Measurements from ENCODE around the gene CEP85.
"Not testable (repeated sequence)": the region's sequence is repeated elsewhere in the genome, so short reads cannot be mapped to it uniquely, and the experiment has no call there.

The CEP85 gene

DNA sequence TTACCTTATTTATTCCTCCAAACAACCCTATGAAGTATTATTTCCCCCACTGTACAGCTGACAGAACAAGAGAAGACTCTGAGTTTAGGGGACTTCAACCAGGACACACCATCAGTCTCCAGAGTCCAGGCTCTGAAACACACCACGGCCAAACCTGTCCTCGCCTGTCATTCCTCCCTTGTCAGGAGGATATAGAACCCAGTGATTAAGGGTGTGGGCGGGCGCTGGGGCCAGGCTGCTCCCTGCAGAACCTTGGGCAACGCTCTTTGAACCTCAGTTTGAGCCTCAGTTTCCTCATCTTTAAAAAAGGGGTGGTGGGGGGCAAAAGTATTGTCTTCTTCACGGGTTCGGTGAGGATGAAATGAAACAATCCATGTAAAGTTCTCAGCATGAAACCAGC, 9.4 kb upstream of the CEP85 start:
- no peak for DNase-seq

DNA sequence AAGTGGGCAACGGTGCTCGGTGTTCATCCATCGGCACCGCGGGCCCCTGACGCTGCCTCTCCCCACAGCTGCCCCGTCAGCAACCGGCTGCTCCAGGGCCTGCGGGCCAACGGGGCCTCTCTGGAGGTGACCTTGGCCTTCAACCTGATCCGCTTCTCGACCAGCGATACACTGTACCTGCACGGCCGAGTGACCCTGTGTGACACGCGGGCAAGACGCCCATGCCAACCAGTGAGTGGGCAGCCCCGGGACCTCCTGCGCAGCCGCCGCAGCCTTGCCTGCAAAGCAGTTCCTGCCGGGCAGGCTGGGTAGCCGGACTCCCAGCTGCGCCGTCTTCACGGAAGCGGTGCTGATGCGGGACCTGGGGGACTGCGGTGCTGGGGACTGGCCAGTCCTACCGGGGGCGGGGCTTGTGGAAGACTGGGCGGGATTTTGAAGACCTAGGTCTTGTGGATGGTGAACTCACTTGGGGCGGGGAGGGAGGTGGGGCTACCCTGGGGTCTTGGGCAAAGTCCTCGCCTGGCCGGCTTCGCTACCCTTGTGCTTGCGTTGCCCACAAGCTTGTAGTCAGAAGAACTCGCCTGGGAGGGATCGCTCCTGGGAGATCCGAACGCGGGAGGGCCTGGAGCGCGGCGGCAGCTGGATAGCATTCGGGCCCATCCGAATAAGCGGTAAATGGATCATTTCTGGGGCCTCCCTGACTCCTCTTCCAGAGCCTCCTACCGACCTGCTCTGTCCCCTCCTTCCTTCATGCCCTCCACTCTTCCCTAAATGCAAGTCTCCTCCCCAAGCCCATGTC, 8.8 kb upstream of the CEP85 start:
- peak in 1 of 2 donors; percentile 35 for DNase-seq

DNA sequence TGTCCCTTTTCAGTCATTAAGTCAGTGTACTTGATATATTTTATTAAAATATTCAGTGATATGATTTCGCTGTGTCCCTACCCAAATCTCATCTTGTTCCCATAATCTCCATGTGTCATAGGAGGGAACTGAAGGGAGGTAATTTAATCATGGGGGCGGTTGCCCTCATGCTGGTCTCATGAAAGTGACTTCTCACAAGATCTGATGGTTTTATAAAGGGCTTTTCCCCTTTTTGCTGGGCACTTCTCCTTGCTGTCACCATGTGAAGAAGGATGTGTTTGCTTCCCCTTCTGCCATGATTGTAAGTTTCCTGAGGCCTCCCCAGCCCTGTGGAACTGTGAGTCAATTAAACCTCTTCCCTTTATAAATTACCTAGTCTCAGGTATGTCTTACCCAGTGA, 3.3 kb upstream of the CEP85 start:
- DNase-seq, result not testable (repeated sequence)

DNA sequence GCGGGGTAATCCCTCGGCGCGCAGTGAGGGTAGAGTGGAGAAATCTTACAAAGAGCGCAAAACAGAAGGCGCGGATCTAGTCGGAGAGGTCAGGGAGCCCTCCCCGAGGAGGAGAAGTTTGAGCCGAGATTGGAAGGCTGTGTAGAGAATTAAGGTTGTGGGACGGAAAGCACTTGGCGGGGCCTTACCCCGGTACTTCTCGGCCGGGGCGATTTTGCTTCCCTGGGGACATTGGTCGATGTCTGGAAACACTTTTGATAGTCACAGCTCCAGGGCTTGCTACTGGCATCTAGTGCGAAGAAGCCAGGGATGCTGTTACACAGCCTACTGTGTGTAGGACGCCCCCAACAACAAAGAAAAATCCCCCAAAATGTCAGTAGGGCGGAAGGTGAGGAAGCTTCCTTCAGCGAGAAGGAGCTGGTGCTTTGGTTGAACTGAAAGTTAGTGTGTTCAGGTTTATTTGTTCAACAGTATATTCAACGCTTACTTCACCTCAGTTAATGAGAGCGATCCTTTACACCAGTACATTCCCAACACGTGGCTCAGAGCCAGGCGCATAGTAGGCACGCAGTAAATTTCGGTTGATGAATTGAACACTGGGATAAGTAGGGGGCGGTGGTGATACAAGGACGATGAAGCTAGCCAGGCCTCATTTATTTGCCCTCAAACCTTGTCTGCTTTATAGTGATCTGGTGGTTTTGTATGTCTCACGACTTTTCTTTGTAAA, 807 bp downstream of the CEP85 start:
- no peak for DNase-seq

DNA sequence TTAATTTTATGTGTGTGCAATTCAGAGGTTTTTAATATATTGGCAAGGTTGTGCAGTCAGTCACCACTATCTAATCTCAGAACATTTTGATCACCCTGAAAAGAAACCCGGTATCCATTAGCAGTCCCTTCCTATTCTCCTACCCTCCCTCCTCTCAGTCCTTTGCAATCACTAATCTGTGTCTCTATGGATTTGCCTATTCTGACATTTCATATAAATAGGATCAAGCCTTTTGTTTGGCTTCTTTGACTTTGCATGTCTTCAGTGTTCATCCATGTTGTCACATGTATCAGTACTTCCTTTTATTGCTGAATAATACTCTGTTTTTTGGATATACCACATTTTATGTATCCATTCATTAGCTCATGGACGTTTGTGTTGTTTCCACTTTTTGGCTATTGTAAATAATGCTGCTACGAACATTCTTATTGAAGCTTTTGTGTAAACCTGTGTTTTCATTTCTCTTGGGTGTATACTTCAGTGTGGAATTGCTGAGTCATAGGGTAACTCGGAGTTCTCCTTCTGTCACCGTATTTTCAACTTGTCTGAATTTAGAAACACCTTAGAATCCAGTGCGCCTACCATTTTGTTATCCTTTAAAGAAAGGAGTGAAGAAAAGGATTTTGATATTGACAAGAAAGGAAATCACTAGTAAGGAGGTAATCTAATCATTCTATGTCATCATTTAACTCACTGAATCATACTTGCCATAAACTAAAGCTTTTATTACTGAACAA, 3.4 kb downstream of the CEP85 start:
- DNase-seq, result no peak

DNA sequence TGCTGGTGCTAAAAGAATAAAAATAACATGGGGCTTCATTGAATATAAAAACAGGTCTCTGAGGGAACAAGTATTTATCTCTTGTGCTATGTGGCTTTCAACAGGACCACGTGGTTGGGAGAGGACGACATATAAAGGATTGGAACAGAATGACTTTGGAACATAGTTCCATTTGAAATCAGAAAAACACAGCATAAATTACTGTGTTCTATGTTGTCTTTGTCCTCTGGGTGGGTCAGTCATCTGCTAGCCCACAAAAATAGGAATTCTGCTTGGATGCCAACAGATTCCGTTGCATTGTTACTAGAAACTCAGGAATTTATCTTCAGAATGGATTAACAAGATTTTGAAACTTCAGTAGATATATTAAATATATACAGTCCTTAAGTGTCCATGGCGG, 5.9 kb downstream of the CEP85 start:
- DNase-seq, result peak in 1 of 2 donors; percentile 73

DNA sequence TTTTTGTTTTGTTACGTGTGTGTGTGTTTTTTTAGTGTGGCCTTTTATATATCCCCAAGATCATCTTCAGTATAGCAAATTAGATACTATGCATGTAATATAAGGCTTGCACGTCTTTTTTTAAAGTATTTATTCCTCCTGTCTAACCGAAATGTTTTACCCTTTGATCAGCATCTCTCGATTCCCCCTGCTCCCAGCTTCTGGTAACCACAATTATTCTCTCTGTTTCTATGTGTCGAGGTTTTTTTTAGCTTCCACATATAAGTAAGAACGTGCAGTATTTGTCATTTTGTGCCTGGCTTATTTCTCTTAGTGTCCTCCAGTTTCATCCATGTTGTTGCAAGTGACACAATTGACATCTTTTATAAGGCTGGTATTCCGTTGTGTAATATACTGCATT, 18.7 kb downstream of the CEP85 start:
- no peak for DNase-seq

DNA sequence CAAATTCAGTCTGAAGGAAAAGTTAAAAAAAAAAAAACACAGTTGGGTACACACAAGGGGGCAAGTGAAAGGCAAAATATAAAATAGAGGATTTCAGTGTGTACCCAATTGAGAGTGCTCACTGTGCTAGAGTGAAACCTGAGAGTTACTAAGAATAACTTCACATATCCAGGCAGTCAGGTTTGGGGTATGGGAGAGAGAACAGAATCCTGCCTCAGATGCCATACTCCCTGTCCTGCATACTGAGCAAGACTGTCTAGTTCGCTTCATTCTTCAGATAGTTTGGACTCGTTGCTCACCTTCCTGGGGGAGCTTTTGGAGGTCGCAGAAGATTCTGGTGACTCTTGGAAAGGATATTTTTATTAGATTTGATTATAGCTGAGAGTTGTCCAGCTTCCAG, 20.4 kb downstream of the CEP85 start:
- DNase-seq, result no peak

DNA sequence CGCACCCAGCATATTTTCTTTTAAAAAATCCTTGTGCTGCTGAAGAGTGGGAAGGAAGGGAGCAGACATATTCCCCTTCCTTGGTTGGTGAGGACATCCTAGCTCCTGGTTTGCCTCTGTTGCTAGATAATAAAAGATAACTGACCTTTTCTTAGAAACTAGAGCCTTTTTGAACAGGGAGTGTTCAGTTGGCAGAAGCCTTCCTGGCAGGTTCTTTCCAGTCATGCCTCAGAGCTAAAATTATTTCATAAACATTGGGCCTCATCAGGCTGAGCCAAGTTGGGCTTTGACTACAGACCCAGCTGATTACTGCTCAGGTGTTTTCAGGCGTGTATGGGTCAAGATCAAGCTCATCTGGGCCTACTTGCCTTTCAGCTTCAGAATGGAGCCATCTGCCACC, 23.2 kb downstream of the CEP85 start:
- no peak for DNase-seq

DNA sequence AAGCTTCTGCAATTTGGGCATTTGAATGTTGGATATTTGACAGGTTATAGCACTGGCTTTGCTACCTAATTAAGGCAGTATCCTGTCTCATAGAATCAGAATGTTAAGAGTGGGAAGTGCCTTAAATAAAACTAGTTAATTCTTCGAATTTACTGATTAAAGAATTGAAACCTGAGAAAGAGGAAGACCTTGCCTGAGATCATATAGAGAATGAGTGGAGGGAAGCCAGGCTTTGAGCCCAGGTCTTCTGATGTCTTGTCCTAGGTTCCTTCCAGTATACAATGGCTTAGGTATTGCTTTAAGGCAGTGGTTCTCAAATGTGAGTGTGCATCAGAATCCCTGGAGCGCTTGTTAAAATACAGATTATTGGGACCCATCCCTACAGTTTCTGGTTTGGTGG, 25.0 kb downstream of the CEP85 start:
- DNase-seq, result no peak

DNA sequence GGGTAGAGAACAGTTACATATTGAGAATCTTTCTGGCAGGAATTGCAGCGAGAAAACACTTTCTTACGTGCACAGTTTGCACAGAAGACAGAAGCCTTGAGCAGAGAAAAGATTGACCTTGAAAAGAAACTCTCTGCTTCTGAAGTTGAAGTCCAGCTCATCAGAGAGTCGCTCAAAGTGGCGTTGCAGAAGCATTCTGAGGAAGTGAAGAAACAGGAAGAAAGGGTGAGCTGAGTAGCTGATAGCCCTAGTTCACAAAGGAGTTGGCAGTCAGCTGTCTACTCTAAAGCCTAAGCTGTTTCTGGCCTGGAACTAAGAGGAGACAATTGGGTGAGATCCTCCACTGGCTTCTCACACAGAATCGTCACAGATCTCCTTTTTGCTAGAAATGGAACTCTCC, 25.6 kb downstream of the CEP85 start:
- DNase-seq, result peak in 1 of 2 donors; percentile 26

DNA sequence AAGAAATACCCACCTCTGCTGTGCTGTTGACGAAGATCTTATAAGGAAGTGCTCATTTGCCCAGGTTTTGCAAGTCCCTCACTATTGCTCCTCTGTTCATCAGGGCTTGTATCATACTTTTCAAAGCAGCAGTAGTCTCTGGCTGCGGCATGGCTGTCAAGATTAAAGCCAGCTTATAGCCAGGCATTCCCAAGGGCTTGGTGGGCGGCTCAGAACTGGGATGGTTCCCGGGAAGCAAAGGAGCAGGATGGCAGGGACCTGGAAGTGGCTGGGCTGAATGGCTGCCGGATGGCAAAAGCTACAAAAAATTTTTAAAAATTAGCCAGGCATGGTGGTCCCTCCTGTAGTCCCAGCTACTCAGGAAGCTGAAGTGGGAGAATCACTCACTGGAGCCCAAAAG, 29.2 kb downstream of the CEP85 start:
- DNase-seq, result no peak

DNA sequence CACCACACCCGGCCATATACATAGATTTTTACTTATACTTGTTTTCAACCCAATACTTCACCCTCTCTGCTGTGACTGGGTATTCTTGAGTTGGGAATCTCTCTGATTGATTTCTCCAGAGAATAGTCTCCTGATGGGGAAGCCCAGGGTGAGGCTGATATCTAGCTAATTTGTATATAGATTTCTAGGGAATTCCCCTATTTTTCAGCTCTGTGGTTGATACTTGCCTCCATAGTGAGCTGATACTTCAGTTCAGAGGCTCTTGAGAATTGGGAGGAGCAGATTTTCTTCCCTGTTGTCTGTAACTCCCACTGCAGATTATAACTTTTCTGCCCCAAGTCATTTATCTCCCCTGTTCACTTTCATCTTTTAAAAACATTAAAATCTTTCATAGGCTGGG, 31.4 kb downstream of the CEP85 start:
- no peak for DNase-seq

DNA sequence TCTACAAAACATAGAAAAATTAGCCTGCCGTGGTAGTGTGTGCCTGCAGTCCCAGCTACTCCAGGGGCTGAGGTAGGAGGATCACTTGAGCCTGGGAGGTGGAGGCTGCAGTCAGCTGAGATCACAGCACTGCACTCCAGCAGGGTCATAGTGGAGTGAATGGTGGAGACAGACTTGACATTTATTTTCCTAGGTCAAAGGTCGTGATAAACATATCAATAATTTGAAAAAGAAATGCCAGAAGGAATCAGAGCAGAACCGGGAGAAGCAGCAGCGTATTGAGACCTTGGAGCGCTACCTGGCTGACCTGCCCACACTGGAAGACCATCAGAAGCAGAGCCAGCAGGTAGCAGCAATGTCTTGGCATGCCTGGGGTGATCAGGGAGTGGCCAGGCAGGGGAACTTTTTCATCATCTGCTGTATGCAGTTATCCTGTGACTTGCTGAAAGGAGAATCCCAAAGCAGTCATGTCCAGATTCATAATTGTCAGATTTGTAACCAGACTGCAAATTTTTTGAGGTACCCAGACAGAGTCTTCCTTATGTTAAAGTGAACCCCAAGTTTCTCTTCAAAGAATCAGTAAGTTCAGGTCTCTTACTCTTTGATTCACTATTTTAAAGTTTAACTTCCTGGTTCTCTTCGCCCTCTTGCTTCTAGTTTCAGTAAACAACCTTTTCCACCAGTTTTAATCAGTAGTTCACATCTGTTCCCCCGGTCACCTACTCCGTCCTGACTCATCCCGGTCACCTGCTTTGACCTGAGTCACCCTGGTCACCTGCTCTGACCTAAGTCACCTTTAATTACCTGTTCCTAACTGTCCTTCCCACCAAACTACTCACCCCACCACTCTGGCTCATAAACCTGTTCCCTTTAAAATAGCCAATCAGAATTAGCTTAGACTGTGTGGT, 34.5 kb downstream of the CEP85 start:
- no peak for DNase-seq

DNA sequence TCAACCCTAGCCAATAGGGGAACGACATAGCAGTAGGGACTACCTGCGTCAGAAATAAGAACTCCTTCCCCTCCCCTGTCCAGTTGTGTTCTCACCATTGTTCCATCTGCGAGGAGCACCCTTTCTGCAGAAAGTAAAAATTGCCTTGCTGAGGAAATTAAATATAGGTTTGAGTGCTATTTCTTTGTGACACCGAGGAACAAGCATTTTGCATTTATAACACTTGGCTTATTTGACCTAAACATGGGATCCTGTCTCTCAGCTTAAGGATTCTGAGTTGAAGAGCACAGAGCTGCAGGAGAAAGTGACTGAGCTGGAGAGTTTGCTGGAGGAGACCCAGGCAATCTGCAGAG, 35.2 kb downstream of the CEP85 start:
- DNase-seq, result no peak

DNA sequence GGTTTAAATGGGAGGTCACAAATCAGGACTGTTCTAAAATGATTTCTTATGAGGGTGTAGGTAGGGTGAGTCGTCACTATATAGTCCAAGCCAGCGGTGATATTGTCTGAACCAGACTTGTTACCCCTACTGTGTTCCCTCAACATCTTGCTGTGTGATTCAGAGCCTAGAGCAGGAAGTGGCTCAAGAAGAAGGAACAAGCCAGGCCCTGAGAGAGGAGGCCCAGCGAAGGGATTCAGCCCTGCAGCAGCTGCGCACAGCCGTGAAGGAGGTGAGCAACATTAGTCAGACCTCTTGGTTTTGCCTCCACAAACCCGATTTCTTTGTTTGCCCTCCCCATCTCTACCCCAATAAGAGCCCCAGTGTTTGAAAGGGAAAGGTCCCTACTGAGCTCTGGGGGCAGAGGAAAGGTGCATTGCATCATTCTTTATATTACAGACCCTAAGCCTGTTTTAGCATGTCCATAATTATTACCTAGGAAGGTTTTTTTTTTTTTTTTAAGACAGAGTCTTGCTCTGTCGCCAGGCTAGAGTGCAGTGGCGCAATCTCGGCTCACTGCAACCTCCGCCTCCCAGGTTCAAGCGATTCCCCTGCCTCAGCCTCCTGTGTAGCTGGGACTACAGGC, 40.9 kb downstream of the CEP85 start:
- no peak for DNase-seq

DNA sequence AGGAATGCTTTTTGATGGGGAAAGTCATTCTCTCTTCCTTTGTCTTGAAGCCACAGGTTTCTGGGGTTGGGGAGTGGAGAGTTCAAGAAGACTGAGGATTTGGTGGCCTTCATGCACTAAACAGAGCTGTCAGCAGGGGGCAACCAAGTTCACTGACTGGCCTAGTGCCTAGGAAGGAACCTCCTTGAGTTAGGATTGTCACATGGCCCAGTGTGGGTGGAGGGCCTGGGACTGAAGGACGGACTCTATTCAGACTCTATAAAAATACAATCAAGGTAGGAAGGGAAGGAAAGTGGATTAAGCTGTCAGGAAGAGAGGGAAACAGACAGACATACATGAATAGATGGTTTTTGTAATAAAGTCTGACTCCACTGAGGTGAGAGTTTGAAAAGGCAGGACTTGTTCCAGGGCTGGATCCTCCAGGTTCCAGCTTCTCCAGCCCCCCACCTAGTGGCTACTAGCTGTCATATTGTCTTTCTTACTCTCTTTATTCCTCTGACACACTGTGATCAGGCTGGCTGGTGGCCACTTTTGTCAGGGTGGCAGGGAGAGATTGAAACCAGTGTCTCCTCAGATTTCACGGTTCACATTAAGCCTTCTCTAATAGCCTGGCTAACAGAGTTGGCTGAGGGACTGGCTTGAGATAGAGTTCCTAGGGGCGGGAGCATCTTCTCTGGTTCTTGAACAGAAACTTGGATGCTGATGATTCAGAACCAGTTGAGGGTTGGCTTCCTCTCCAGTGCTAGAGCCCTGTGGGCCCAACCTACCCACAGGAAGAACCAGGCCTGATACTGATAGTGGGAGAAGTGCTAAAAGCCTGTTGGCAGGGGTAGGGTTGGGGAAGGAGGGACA, 41.8 kb downstream of the CEP85 start:
- DNase-seq, result peak; percentile 68 to 72

DNA sequence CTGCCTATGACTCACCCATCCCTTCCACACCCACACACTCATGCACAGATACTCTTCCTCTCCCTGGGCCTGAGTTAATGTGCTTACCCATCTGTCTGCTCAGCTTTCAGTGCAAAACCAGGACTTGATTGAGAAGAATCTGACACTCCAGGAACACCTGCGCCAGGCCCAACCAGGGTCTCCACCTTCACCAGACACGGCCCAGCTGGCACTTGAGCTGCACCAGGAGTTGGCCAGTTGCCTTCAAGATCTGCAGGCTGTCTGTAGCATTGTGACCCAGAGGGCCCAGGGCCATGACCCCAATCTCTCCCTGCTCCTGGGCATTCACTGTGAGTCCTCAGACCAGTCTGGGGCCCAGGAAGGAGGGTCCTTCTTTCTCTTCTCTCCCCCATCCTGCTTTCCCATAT, 42.4 kb downstream of the CEP85 start:
- DNase-seq, result no peak

DNA sequence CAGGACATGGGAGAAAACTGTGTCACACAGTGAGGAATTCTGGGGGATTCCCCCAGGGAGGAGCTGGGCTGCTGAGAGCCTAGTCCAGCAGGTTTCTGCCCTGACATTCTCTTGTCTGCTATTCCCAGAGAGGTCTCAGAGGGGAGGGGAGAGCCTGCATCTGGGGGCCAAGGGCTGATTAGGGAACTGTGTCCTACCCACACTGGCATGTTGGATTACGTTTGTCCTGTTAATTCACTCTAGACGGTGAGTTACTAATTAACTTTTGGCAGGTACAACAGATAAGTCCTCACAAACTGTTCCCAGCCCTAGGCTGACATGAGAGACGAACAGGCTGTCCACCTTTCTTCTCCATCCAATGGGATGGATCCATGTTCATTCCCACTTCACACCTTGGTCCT, 43.3 kb downstream of the CEP85 start:
- no peak for DNase-seq

DNA sequence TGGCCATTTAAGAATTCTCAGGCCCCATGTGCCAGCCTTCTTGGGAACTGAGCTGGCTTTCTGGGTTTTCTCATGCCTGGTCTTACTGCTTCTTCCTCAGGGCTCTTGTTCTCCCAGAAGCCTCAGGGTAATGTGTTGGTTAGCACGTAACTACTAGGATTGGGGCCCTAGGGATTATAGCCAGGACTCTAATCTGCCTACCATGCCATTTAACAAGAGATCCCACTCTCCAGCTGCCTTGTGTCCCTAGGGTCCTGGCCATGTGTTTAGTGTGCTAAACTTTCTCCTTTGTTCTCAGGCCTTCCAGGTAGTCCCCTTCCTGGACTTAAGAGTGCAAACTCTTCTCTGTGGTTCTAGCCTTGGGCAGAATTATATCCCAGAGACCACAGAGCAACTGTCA, 43.7 kb downstream of the CEP85 start:
- DNase-seq, result no peak

DNA sequence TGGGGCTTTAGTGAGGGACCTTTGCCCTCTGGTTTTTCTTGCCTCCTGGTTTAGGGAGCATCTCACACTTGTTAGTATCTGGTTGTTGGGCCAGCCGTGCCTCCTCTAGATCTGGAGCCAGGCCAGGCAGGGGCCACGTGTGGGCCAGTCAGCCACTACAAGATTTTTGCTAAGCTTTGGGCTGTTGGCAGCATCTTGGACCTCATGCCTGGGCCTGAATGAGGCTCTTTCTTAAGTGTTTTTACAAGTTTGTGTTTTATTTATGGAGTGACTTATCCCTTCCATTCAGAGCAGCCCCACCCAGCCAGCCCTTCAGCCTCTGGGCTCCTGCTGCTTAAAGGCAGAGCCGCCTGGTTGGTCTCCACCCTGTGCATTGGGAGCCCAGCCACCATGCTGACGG, 44.3 kb downstream of the CEP85 start:
- no peak for DNase-seq
